OCI-LY7 (cell line): ENCODE data around the gene COL18A1. TPM values are rescaled to one million over a fixed set of nuclear protein-coding genes. Genes with fewer than 3 reads are reported as not detected.
"Not testable (repeated sequence)": the region's sequence is repeated elsewhere in the genome, so short reads cannot be mapped to it uniquely, and the experiment has no call there.

Experiments
- BruUV-seq: library from RNA; stranded (reverse); fragments of 400-500 nt; replicated peaks from 2 replicates; lab custom pipeline; 2021; lab: Mats Ljungman, UMichigan
- CTCF ChIA-PET: fragments of 300-600 bp; sonication (Branson Sonifier 250); formaldehyde crosslinking; loops from one replicate; lab custom pipeline; 2022; ENCODE audit warnings: antibody characterized with exemption; ENCODE audit not compliant: unreplicated experiment; lab: Charles Lee
- POLR2A ChIA-PET: fragments of 300-600 bp; sonication (Branson Sonifier 250); formaldehyde crosslinking; loops from one replicate; lab custom pipeline; 2022; ENCODE audit warnings: antibody characterized with exemption; lab: Charles Lee
- DNase-seq: peaks from one replicate; pipeline ENCODE4 v3.0.0-alpha.2; 2015; ENCODE audit warnings: low spot score
- H2AFZ ChIP-seq: fragments of 200-600 bp; sonication (generic), shearing (Covaris generic); 2 replicates; pipeline ENCODE4 v1.6.1; 2014; ENCODE audit warnings: mild to moderate bottlenecking, antibody characterized with exemption, low read length, moderate library complexity
- H3K27ac ChIP-seq: fragments of 200-600 bp; sonication (generic); 2 replicates; pipeline ENCODE4 v1.5.1; 2014; ENCODE audit warnings: mixed run types, low read depth, mild to moderate bottlenecking, moderate library complexity, low read length, inconsistent platforms; ENCODE audit not compliant: poor library complexity, severe bottlenecking
- H3K36me3 ChIP-seq: fragments of 200-600 bp; sonication (generic); 2 replicates; pipeline ENCODE4 v1.6.1; 2014; ENCODE audit warnings: mild to moderate bottlenecking, antibody characterized with exemption, low read length, moderate library complexity, mixed read lengths; ENCODE audit not compliant: insufficient read depth
- H3K4me1 ChIP-seq: fragments of 200-600 bp; sonication (generic); 2 replicates; pipeline ENCODE4 v1.5.1; 2014; ENCODE audit warnings: mild to moderate bottlenecking, low read length; ENCODE audit not compliant: insufficient read depth, poor library complexity, severe bottlenecking
- H3K4me2 ChIP-seq: fragments of 200-600 bp; sonication (generic); 2 replicates; pipeline ENCODE4 v1.6.1; 2014; ENCODE audit warnings: mild to moderate bottlenecking, low read length
- H3K4me3 ChIP-seq: fragments of 200-600 bp; sonication (generic); 2 replicates; pipeline ENCODE4 v1.5.1; 2014; ENCODE audit warnings: mild to moderate bottlenecking, low read depth, low read length; ENCODE audit not compliant: poor library complexity, severe bottlenecking
- H3K79me2 ChIP-seq: fragments of 200-600 bp; sonication (generic); 2 replicates; pipeline ENCODE4 v1.6.1; 2016; ENCODE audit warnings: low read depth, mild to moderate bottlenecking, low read length, moderate library complexity, mixed read lengths; ENCODE audit not compliant: insufficient read depth
- H3K9me2 ChIP-seq: fragments of 200-600 bp; sonication (generic); 2 replicates; pipeline ENCODE4 v1.6.1; 2016; ENCODE audit warnings: mild to moderate bottlenecking, low read length, mixed read lengths; ENCODE audit not compliant: insufficient read depth
- H3K9me3 ChIP-seq: fragments of 200-600 bp; sonication (generic); 2 replicates; pipeline ENCODE4 v1.6.1; 2014; ENCODE audit warnings: mild to moderate bottlenecking, mixed run types, low read length, mixed read lengths
- H4K20me1 ChIP-seq: fragments of 200-600 bp; sonication (generic); 2 replicates; pipeline ENCODE4 v1.6.1; 2014; ENCODE audit warnings: mild to moderate bottlenecking, antibody characterized with exemption, low read length, moderate library complexity, mixed read lengths; ENCODE audit not compliant: insufficient read depth
- EZH2phosphoT487 ChIP-seq: fragments of 200-600 bp; sonication (generic); IDR thresholded peaks from 2 replicates; pipeline ENCODE4 v1.6.1; 2018; ENCODE audit warnings: low read depth, borderline replicate concordance, mild to moderate bottlenecking, mixed run types, antibody characterized with exemption, low read length, moderate library complexity, mixed read lengths
- intact Hi-C: fragments of 100-400 bp; cut with micrococcal nuclease; formaldehyde crosslinking; loops from one replicate; pipeline ENCODE4 v1.10.0; 2022; ENCODE audit not compliant: unreplicated experiment
- total RNA-seq, 2 experiments: library from RNA; depleted of rRNA in 1 of 2; stranded (reverse); fragments of >200 nt in 1 of 2; shearing (Covaris generic) in 1 of 2; gene quantifications; 2 replicates each; pipeline ENCODE4 v1.2.3, GENCODE V29; 2014 to 2022
- TF ChIP-seq, protein P1 (sequence below): fragments of 200-600 bp; sonication (generic); conservative IDR thresholded peaks from 2 replicates; pipeline ENCODE4 v1.5.1; 2014; ENCODE audit warnings: mild to moderate bottlenecking, antibody characterized with exemption, low read length, moderate library complexity, mixed read lengths

Gene COL18A1
- total RNA-seq, 2 experiments from 2014 or later = 0.23 to 7.4 TPM

DNA sequence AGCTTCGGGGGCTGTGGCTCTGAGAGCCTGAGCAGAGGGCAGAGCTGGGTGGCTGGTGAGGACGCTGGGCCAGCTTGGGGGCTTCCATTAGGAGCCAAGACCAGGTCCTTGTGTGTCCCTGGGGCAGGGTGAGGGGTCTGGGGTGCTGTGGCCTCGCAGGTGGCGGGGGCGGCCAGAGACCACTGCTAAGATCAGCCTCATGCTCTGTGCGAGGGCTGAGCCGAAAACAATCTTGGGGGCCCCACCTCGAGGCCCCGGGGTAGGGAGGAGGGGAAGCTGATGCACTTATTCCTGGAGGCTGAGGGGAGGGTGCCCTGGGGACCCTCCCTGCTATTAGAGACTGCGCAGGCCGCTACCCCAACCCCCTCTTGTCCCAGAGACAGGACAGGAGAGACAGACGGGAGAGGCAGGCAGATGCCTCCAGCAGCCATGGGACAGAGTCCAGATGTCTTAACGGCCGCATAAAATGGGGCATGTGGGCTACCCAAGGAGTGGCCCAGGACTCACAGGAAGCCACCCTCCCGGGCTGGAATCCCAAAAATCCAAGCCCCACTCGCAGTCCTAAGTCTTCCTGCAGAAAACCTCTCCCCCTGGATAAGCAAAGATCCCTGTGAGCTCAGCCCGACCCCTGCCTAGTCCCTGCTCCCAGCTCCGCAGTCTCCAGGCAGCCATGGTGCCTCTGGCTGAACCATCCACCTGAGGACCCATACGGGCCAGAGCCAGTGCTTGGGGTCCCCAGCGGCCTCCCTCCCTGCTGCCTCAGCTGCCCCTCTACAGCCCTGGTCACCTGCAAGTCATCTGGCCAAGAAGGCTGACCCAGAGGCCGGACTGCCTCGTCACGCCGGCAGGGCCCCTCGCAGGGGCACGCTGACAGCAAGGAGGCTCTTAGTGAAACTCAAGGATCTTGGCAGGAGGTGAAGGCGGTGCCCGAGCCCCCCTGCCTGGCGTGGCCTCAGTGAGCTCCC lies 43.6 kb upstream of the COL18A1 start:
- BruUV-seq = no TSS peak

DNA sequence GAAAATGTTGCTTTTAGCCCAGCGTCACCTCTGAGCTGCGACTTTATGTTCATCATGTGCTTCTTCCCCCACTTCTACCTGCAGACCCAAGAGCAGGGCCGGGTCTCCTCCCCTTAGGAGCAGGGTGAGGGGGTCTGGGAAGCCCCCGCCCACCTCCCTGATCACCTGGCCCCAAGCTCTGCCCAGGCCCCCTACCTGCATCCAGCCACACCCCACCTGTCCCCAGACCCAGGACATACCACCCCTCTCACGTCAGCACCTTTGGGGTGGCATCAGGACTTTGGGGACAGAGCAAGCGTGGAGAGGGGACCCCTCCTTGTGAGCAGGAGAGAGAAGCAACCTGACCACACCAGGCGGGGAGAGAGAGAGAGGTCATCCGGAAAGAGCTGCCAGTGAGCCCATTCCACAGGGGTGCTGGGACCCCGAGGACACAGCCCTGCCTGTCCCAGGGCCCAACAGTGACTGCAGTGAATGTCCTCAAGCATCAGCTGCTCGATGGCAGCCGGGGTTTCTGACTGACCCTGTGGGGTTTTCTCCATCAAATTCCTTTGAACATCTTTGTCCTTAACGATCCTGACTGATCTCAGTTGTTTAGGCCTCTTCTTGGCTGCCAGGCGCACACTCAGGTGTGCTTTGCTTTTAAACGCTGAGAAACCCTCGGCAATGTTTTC lies 42.8 kb upstream of the COL18A1 start:
- H4K20me1 ChIP-seq = no peaks in the 10 kb centered on the region
- TF ChIP-seq EZH2phosphoT487 = no peak
- TF ChIP-seq, protein P1, sequence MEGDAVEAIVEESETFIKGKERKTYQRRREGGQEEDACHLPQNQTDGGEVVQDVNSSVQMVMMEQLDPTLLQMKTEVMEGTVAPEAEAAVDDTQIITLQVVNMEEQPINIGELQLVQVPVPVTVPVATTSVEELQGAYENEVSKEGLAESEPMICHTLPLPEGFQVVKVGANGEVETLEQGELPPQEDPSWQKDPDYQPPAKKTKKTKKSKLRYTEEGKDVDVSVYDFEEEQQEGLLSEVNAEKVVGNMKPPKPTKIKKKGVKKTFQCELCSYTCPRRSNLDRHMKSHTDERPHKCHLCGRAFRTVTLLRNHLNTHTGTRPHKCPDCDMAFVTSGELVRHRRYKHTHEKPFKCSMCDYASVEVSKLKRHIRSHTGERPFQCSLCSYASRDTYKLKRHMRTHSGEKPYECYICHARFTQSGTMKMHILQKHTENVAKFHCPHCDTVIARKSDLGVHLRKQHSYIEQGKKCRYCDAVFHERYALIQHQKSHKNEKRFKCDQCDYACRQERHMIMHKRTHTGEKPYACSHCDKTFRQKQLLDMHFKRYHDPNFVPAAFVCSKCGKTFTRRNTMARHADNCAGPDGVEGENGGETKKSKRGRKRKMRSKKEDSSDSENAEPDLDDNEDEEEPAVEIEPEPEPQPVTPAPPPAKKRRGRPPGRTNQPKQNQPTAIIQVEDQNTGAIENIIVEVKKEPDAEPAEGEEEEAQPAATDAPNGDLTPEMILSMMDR = no peak
- CTCF ChIA-PET = no interaction called here
- no peaks in the 10 kb centered on the region for H3K9me2 ChIP-seq
- no peak overlapping the region for H3K4me3 ChIP-seq
- BruUV-seq = no TSS peak
- H3K36me3 ChIP-seq = no peaks in the 10 kb centered on the region
- POLR2A ChIA-PET = no interaction called here
- H3K9me3 ChIP-seq = no peaks in the 10 kb centered on the region
- DNase-seq = no peak
- no peaks in the 10 kb centered on the region for H3K79me2 ChIP-seq
- intact Hi-C loops = no loop called here
- H3K27ac ChIP-seq = no peak overlapping the region
- no peak overlapping the region for H2AFZ ChIP-seq
- H3K4me1 ChIP-seq = no peaks in the 10 kb centered on the region
- no peak overlapping the region for H3K4me2 ChIP-seq

More for the DNA sequence above, 43.6 kb upstream of the COL18A1 start:
- TF ChIP-seq, protein P1 = no peak
- no peak for TF ChIP-seq EZH2phosphoT487
- Histone ChIP-seq H2AFZ (no peak overlapping the region), H3K4me2 (no peak overlapping the region), H3K4me1 (no peaks in the 10 kb centered on the region), H4K20me1 (no peaks in the 10 kb centered on the region), H3K79me2 (no peaks in the 10 kb centered on the region), H3K4me3 (no peak overlapping the region), H3K36me3 (no peaks in the 10 kb centered on the region), H3K9me3 (no peaks in the 10 kb centered on the region), H3K9me2 (no peaks in the 10 kb centered on the region), H3K27ac (no peak overlapping the region)
- ChIA-PET POLR2A (no interaction called here), CTCF (no interaction called here)
- DNase-seq = no peak
- intact Hi-C loops = no loop called here

DNA sequence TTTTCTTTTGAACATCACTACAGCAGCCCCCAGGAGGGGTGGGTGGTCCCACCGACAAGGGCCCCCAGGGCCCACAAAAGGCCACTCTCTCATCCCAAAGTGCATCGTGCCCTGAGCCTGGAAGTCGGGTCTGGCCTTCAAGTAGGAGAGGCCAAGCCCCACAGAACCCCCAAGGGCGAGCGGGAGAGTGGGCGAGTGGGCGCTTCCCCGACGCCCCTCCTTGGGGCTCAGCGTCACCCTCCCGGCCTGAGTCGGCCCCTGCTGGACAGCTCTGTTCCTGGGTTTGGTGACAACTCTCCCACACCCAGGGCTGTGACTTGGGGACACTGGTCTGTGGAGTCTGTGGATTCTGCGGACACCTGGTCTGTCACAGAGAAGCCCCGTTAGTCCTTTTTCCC lies 42.2 kb upstream of the COL18A1 start:
- no peaks in the 10 kb centered on the region for H3K9me3 ChIP-seq
- TF ChIP-seq, protein P1 = no peak
- TF ChIP-seq EZH2phosphoT487 = no peak
- ChIA-PET POLR2A (no interaction called here), CTCF (no interaction called here)
- H2AFZ ChIP-seq = no peak overlapping the region
- no peak overlapping the region for H3K4me2 ChIP-seq
- no peak for DNase-seq
- H3K27ac ChIP-seq = no peak overlapping the region
- H3K9me2 ChIP-seq = no peaks in the 10 kb centered on the region
- no peaks in the 10 kb centered on the region for H3K4me1 ChIP-seq
- no TSS peak for BruUV-seq
- H4K20me1 ChIP-seq = no peaks in the 10 kb centered on the region
- intact Hi-C loops = no loop called here
- no peaks in the 10 kb centered on the region for H3K79me2 ChIP-seq
- no peaks in the 10 kb centered on the region for H3K36me3 ChIP-seq
- no peak overlapping the region for H3K4me3 ChIP-seq

DNA sequence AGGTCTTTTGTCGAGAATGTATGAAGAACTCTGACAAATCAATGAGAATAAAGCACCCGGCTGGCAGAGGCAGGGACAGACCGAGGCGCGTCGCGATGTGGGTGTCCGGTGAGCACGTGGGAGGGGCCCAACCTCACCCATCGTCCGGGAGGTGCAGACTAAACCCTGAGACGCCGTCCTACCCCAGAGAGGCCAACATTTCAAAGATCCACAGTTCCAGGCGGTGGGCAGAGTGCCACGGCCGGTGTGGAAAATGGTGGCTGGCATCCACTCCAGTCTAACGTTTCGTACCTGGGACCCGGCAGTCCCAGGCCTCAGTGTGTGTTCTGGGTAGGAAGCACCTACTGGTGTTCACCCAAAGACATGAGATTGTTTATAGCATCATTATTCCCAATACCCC lies 41.7 kb upstream of the COL18A1 start:
- H3K9me3 ChIP-seq, H3K9me2 ChIP-seq, POLR2A ChIA-PET, DNase-seq, H3K79me2 ChIP-seq, H3K4me3 ChIP-seq, H3K4me1 ChIP-seq, H4K20me1 ChIP-seq, BruUV-seq, H3K27ac ChIP-seq, H2AFZ ChIP-seq, CTCF ChIA-PET, intact Hi-C loops, H3K4me2 ChIP-seq, H3K36me3 ChIP-seq: not testable (repeated sequence)
